B cell (primary cell): Measurements from ENCODE around the gene FRRS1. TPM values are rescaled to one million over a fixed set of nuclear protein-coding genes. Genes with fewer than 3 reads are reported as not detected.

Experiments
- ATAC-seq: fragments of 200-7000 bp; cut with Tn5 transposase; one replicate; pipeline ENCODE4 v1.10.0; 2021; ENCODE audit warnings: low read depth, mild to moderate bottlenecking, moderate number of reproducible peaks, moderate library complexity
- CTCF ChIA-PET: fragments of 350-600 bp; sonication (Branson Sonifier 250); formaldehyde crosslinking; loops from one replicate; lab custom pipeline; 2021; ENCODE audit warnings: antibody characterized with exemption, inconsistent platforms; lab: Charles Lee
- POLR2A ChIA-PET: fragments of 350-600 bp; sonication (Branson Sonifier 250); formaldehyde crosslinking; loops from one replicate; lab custom pipeline; 2021; ENCODE audit warnings: antibody characterized with exemption; lab: Charles Lee
- DNase-seq: peaks from one replicate; pipeline ENCODE4 v3.0.0; 2013
- H2AFZ ChIP-seq: 2 replicates; pipeline ENCODE4 v1.6.1; 2012; ENCODE audit warnings: mild to moderate bottlenecking, low read depth, low read length; ENCODE audit not compliant: insufficient read depth, poor library complexity, severe bottlenecking
- H3K27ac ChIP-seq, 2 donors: 1 replicate in 1 of 2; 2 replicates in 1 of 2; pipeline ENCODE4 v1.5.1; 2012 to 2013; ENCODE audit warnings: low read length in 2 of 2, mild to moderate bottlenecking in 2 of 2, moderate library complexity in 1 of 2
- H3K27me3 ChIP-seq, 4 experiments: fragments of 200-600 bp in 1 of 4; sonication (generic) in 1 of 4; replicated peaks in 1 of 4; 1 replicate in 2 of 4; 2 replicates in 2 of 4; pipeline versions ENCODE4 v1.6.1 to v1.7.0; 2013 to 2016; ENCODE audit warnings: low read length in 3 of 4, mild to moderate bottlenecking in 2 of 4, mixed read lengths in 1 of 4, moderate library complexity in 1 of 4; ENCODE audit not compliant: insufficient read depth in 4 of 4, control insufficient read depth in 3 of 4; ENCODE audit errors: control extremely low read depth in 1 of 4
- H3K36me3 ChIP-seq, 2 experiments: replicated peaks in 1 of 2; 1 replicate in 1 of 2; 2 replicates in 1 of 2; pipeline versions ENCODE4 v1.6.1 to v1.7.1; 2013; ENCODE audit warnings: low read length in 1 of 2; ENCODE audit not compliant: insufficient read depth in 2 of 2, control insufficient read depth in 1 of 2; ENCODE audit errors: control extremely low read depth in 1 of 2, extremely low read depth in 1 of 2
- H3K4me1 ChIP-seq, 2 donors: fragments of 200-600 bp in 1 of 2; sonication (generic) in 1 of 2; 1 replicate in 1 of 2; 2 replicates in 1 of 2; pipeline versions ENCODE4 v1.5.1 to v1.6.1; 2013 to 2017; ENCODE audit warnings: low read length in 2 of 2; ENCODE audit not compliant: control insufficient read depth in 2 of 2, insufficient read depth in 2 of 2
- H3K4me2 ChIP-seq: replicated peaks from 2 replicates; pipeline ENCODE3; 2012; ENCODE audit warnings: mild to moderate bottlenecking, low read depth, low read length; ENCODE audit not compliant: poor library complexity, severe bottlenecking
- H3K4me3 ChIP-seq, 5 experiments: fragments of 200-600 bp in 1 of 5; sonication (generic) in 1 of 5; 1 replicate in 3 of 5; 2 replicates in 2 of 5; pipeline versions ENCODE4 v1.5.1 to v1.7.0; 2011 to 2016; ENCODE audit warnings: low read length in 4 of 5, mild to moderate bottlenecking in 4 of 5, low read depth in 2 of 5, control low read depth in 1 of 5, moderate library complexity in 1 of 5; ENCODE audit not compliant: insufficient read depth in 1 of 5; ENCODE audit errors: control extremely low read depth in 1 of 5, extremely low read depth in 1 of 5
- H3K79me2 ChIP-seq: fragments of 200-600 bp; sonication (generic); one replicate; pipeline ENCODE4 v1.6.0; 2016; ENCODE audit warnings: low read length; ENCODE audit not compliant: control insufficient read depth, insufficient read depth
- H3K9ac ChIP-seq: fragments of 200-600 bp; sonication (generic); 2 replicates; pipeline ENCODE4 v1.6.1; 2017; ENCODE audit warnings: mild to moderate bottlenecking, low read length, moderate library complexity
- H3K9me3 ChIP-seq, 3 donors: one replicate each; pipeline versions ENCODE4 v1.6.1 to v1.7.1; 2013; ENCODE audit warnings: low read length in 2 of 3; ENCODE audit not compliant: control insufficient read depth in 2 of 3, insufficient read depth in 1 of 3; ENCODE audit errors: control extremely low read depth in 1 of 3
- H4K20me1 ChIP-seq: 2 replicates; pipeline ENCODE4 v1.6.0; 2012; ENCODE audit warnings: mild to moderate bottlenecking, low read length; ENCODE audit not compliant: insufficient read depth, control insufficient read depth, poor library complexity, severe bottlenecking
- H3K27ac Mint-ChIP-seq: one replicate; pipeline ENCODE4 v1.8.0; 2021; ENCODE audit warnings: mixed read lengths
- H3K27me3 Mint-ChIP-seq: one replicate; pipeline ENCODE4 v1.8.0; 2021; ENCODE audit warnings: mixed read lengths
- H3K4me1 Mint-ChIP-seq: one replicate; pipeline ENCODE4 v1.8.0; 2021; ENCODE audit warnings: mixed read lengths
- H3K4me3 Mint-ChIP-seq: one replicate; pipeline ENCODE4 v1.8.0; 2021; ENCODE audit warnings: mixed read lengths
- H3K9me3 Mint-ChIP-seq: one replicate; pipeline ENCODE4 v1.8.0; 2022; ENCODE audit warnings: mixed read lengths; ENCODE audit not compliant: insufficient read depth
- CTCF ChIP-seq: fragments of 200-600 bp; IDR thresholded peaks from one replicate; pipeline ENCODE4 v1.8.0; 2022; ENCODE audit warnings: antibody characterized with exemption, mild to moderate bottlenecking
- EZH2 ChIP-seq: IDR thresholded peaks from 2 replicates; pipeline ENCODE4 v1.6.1; 2012; ENCODE audit warnings: borderline replicate concordance, low read depth, mild to moderate bottlenecking, moderate library complexity, low read length; ENCODE audit not compliant: insufficient read depth, poor library complexity, severe bottlenecking
- WGBS: methylation state at CpG from one replicate; pipeline ENCODE4 v1.1.5; 2013; ENCODE audit warnings: missing lambda C conversion rate; ENCODE audit not compliant: insufficient coverage; 5-methylcytosine and 5-hydroxymethylcytosine counted together
- intact Hi-C: fragments of 100-400 bp; cut with micrococcal nuclease; formaldehyde crosslinking; loops from one replicate; pipeline ENCODE4 v1.10.0; 2022
- polyA plus RNA-seq: library from polyadenylated mRNA; depleted of rRNA; stranded (reverse); fragments of >200 nt; gene quantifications from 2 replicates; pipeline ENCODE4 v1.2.3, GENCODE V29; 2012
- total RNA-seq, 2 donors: library from RNA; stranded (reverse); fragments of 120-200 nt in 1 of 2; gene quantifications; 1 replicate in 1 of 2; 2 replicates in 1 of 2; pipeline versions ENCODE4 v1.2.3 to v1.2.4, GENCODE V29; 2013 to 2022

Gene FRRS1
- total and polyA plus RNA-seq, 2 donors (not counting 1 experiment from before 2014, with no cell fraction given): 0.73 to 0.96 TPM

DNA sequence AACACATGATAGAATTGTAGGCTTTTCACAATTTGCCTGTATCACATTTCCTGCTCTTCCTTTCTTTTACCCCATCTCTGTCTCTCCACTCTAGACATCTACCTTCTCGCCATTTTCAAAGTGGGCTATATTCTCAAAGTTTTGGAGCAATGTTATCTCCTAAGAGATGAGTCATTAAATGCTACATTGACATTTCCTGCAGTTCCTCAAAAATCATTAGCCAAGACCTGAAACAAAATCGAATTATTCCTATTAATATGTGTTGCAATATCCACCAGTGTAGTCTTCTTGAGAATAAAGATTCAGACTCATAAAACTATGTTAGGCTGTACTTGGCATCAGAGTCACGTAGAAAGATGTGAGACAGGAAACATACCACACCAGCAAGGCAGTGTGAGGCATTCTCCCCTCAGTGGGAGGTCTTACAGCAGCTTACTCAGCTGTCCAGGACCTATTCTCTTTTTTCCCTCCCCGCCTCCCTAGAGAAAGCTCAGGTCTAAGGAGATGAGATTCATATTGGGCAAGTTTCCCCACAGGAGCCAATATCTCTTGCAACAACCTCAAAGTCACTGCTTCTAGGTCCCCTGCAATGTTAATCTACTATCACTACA, 38.8 kb downstream of the FRRS1 start:
- intact Hi-C loops: no loop called here
- no peaks in the 10 kb centered on the region for H3K79me2 ChIP-seq
- H3K36me3 ChIP-seq: no peaks in the 10 kb centered on the region
- WGBS: no CpG with 5 or more reads among the region's 4 CpGs
- no peak overlapping the region for H3K27ac ChIP-seq
- H3K4me1 Mint-ChIP-seq: no peaks in the 10 kb centered on the region
- TF ChIP-seq EZH2 (no peak), CTCF (no peak)
- no peak for DNase-seq
- ChIA-PET POLR2A (no interaction called here), CTCF (no interaction called here)
- no peaks in the 10 kb centered on the region for H4K20me1 ChIP-seq
- no peaks in the 10 kb centered on the region for H3K9me3 ChIP-seq
- no peaks in the 10 kb centered on the region for H3K27me3 ChIP-seq
- no peak overlapping the region for H3K4me3 Mint-ChIP-seq
- ATAC-seq: no peak
- no peak overlapping the region for H3K4me2 ChIP-seq
- H3K27me3 Mint-ChIP-seq: no peaks in the 10 kb centered on the region
- H2AFZ ChIP-seq: no peak overlapping the region
- no peak overlapping the region for H3K4me3 ChIP-seq
- H3K4me1 ChIP-seq: no peaks in the 10 kb centered on the region
- no peak overlapping the region for H3K27ac Mint-ChIP-seq
- H3K9ac ChIP-seq: no peak overlapping the region
- no peaks in the 10 kb centered on the region for H3K9me3 Mint-ChIP-seq

GRCh38 chr1:99726818-99727217, 39.6 kb downstream of the FRRS1 start:
- no peak overlapping the region for H3K4me3 Mint-ChIP-seq
- Histone ChIP-seq H3K36me3 (no peaks in the 10 kb centered on the region), H3K9me3 (no peaks in the 10 kb centered on the region), H3K9ac (no peak overlapping the region), H3K27ac (no peak overlapping the region), H3K4me2 (no peak overlapping the region), H3K27me3 (no peaks in the 10 kb centered on the region), H3K79me2 (no peaks in the 10 kb centered on the region), H2AFZ (no peak overlapping the region), H3K4me3 (no peak overlapping the region), H4K20me1 (no peaks in the 10 kb centered on the region), H3K4me1 (no peaks in the 10 kb centered on the region)
- ChIA-PET CTCF (no interaction called here), POLR2A (no interaction called here)
- H3K4me1 Mint-ChIP-seq: no peaks in the 10 kb centered on the region
- WGBS: no CpG with 5 or more reads among the region's 2 CpGs
- no peaks in the 10 kb centered on the region for H3K27me3 Mint-ChIP-seq
- no peak for TF ChIP-seq CTCF
- no peak for TF ChIP-seq EZH2
- intact Hi-C loops: no loop called here
- DNase-seq (no peak), ATAC-seq (no peak)
- H3K27ac Mint-ChIP-seq: no peak overlapping the region
- H3K9me3 Mint-ChIP-seq: no peaks in the 10 kb centered on the region
